Stimulated activated CD4-positive, alpha-beta T cell treated with anti-CD3 and anti-CD28 coated beads, Interleukin-1b, Interleukin-23, amount 100 ng/mL, for 48 hours (primary cell): ENCODE results near the gene SDHC.

Experiments used
- DNase-seq: peaks from one replicate; pipeline ENCODE4 v3.0.0-alpha.2; 2020

The SDHC gene, protein sequence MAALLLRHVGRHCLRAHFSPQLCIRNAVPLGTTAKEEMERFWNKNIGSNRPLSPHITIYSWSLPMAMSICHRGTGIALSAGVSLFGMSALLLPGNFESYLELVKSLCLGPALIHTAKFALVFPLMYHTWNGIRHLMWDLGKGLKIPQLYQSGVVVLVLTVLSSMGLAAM

DNA sequence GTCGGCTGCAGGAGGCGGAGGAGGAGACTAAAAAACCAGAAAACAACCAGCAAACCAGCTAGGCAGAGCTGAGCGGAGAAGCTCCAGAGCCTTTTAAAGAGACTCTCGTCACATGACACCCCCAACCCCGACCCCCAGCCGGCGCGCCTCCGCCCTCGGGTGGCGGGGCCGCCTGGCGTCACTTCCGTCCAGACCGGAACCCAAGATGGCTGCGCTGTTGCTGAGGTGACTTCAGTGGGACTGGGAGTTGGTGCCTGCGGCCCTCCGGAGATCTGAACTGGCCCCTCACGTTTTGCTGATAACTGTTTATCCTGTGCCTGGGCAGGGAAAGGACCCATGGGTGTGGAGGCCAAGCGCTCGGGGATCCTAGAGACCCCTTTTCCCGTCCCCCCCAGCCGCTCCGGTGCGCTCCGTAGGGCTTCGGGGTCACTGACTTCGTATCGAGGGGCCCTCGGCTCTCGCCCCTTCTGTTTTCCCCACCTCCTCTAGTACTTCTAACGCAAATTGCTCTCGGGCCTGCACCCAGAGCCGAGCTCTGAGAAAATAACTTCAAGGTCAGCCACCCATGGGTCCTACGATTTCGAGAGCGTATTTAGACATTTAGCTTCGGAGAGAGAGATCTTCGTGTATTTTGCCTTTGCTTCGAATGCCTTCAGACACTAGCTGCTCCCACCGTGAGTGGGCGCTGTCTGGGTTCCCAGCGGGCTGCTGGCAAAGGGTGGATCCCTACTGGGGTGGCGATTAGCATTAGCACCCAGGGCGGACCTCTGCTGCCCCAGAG lies at the start of gene SDHC:
Gene SDHC (plus strand): TSS at position 181 of the 781 bp plus-strand sequence. CDS start 25 bp downstream, at position 206.
- DNase-seq = peak; percentile 88

DNA sequence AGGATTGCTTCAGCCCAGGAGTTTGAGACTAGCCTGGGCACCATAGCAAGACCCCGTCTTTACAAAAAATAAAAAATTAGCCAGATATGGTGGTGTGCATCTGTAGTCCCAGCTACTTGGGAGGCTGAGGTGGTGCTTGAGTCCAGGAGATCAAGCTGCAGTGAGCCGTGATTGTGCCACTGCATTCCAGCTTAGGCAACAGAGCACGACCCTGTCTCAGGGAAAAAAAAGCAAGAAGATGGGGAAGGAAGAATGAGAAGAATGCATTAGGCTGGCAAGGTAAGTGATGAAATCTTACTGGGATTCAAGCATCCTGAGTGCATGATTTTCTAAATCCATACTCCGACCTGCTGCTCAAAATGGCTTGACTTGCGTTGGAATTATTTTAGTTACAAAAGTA lies 48.9 kb upstream of the SDHC start:
- DNase-seq = no peak

DNA sequence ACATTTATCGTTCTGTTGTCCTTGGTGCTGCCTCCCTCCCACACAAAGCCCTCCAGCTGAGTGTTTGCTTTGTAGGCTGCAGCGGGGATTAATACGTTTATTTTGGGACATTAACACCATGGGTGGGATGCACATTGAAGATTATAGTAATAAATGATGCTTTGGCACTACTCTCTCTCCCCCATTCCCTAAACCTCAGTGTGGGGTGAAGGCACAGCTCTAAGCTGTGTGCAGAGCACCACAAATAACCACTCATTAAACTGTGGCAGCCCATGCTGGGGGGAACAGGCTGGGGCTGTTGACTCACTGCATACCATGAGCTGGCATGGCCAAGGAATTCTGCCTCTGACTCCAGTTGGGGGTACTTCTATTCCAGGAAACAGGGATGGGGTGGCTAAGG lies 48.0 kb upstream of the SDHC start:
- DNase-seq = no peak

DNA sequence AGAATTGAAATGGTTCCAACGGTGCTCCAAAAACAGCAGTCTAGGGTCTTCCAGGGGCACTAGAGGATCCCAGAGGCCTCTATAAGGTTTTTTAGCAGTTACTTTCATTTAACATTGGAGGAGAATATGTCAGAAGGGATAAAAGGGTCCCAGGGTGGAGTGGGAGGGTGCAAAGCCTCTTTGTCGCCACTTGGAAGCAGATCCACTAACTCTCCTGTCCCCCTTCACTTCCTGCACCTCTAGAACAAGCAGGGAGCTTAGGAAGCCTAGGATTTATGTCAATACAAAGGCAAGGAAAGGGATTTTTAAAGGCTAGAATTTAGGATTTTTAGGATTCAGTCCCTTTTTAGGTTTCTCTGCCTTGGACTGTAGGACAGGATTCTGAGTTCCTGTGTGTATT lies 47.3 kb upstream of the SDHC start:
- DNase-seq = no peak

DNA sequence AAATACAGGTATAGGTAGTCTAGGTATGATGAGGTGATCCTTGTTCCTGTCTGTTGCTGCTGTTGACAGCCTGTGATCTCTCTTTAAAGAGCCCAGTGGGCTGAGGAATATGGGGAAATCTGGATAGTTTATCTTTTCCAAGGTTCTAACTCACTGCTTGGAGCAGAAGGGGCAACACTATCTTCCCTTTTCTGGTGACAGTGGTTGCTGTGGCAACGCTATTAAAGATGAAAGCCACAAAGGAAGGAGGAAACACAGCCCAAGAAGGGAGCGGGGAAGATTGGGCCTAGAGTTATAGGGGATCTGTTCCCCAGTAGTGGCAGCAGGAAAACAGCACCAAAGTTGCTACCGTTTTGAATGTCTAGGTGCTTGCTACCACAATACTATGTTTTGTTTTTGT lies 46.9 kb upstream of the SDHC start:
- DNase-seq = no peak

DNA sequence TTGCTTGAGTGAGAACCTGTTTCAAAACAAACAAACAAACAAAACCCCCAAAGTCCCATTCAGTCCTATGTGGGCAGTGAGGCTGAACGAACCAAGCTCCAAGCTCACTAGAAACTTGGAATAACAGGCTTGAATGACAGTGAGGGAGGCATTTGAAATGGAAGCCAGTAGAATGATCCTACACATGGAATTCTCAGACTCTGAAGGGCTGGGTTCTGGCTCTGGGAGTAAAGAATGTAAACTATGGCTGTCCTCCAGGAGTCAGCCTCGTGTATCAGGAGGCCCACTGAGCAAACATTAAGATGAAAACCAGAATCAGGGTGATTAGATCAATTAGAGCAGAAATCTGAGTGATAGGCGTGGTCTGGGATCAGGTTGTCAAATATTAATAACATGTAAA lies 40.8 kb upstream of the SDHC start:
- DNase-seq = no peak

DNA sequence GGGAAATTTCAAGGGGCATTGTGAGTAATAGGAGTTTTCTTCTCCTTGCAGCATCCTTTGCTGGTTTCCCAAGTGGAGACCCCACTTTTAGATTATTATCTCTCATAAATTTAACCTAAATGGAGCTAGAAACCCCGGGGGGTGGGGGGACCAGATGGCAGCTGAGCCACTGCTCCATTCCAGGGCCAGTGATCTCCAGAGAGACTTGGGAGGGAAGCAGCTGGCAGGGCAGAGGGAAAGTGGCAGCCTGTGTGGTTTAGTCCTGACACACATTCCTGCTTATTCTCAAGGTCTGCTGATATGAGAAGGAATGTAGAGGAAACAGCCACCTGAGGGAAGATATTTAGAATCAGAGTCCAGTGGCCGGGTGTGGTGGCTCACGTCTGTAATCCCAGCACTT lies 39.3 kb upstream of the SDHC start:
- DNase-seq = no peak

DNA sequence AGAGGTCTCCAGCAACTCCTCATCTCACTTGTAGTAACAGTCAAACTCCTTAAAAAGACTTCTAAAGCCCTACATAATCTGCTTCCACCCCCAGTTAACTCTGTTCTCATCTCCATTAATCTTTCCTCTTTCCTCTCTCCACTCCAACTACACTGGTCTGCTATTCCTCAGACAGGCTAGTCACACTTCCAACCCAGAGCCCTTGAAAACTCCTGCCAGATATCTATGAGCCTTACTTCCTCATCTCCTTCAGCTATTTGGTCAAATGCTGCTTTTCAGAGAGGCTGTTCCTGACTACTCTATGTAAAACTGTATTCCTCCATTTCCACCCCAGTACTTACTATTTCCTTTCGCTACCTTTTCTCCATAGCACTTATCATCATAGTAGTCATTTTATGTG lies 31.2 kb upstream of the SDHC start:
- no peak for DNase-seq

DNA sequence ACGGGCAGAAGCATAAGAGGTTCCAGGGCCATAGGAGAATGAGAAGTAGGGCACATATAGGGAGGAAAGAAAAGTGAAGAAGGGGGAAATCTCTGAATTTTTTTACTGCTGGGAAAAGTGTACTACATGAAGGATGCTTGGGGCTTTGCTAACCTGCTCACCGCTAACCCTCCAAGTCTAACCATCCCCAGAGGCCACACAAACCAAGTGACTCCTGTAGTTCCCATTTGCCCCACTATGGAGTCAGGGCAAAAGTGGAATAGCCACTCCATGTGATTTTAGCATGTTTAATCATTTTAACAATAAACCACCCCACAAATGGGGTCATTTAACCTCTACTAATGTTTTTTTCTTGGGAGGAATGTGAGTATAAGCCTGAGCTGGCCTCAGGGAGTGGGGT lies 29.1 kb upstream of the SDHC start:
- DNase-seq = no peak

DNA sequence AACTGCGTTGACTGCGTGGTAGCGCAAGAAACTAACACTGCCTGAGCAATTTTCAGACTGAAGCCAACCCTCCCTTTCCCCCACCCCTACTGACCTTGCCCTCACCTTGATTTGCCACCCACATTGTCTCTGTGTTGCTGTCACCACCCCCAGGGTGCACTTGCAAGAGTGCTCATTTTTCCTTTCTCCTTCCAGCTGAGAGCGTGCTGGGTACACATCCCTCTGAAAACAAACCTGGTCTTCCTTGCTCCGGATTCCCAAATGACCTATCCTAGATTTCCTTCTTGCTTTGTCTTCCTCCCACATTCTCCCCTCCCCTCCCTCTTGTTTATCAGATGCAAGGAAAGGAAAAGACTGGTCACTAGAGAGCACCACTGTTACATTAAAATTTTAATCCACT lies 28.7 kb upstream of the SDHC start:
- no peak for DNase-seq

DNA sequence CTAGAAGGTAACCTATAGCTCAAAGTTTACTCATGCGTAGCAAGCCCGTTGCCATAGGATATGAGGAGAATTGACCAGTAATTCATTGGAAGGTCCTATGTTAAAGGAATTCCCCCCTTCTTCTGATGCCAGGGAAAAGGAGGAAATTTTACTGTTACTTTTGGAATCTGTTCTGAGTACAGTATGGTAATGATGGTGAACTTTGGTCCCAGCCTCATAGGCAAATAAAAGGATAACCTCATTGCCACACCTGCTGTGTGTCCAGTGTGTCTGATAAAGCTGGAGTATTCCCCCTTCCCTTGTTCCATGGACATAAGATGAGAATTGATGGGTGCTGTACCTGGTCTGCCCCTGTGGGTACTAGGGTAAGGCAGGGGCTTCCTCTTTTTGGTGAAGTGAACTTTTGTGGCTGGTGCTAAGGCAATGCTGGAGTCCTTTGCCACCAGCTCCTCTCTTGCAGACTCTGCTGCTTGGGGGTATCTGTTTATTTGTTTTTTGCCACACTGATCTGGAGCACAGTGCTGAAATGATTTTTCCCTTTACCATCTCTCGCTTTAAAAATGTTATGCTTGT lies 26.6 kb upstream of the SDHC start:
- no peak for DNase-seq

DNA sequence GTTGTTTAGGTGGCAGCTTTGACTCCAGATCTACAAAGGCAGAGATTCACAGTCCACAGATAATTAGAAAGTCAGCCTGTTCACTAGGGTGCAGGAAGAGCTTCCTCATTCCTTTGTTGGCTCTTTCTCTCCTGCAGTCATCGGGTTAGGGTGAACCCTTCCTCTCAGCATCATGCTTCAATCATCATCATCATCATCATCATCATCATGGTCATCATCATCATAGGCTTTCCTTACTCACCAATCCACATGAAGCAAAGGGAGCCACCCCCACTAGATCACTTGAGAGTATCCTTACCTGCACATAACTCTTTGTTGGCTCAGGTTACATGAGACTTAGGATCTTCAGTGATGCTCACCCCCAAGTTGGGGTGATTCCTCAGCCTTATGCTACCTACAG lies 23.4 kb upstream of the SDHC start:
- no peak for DNase-seq

DNA sequence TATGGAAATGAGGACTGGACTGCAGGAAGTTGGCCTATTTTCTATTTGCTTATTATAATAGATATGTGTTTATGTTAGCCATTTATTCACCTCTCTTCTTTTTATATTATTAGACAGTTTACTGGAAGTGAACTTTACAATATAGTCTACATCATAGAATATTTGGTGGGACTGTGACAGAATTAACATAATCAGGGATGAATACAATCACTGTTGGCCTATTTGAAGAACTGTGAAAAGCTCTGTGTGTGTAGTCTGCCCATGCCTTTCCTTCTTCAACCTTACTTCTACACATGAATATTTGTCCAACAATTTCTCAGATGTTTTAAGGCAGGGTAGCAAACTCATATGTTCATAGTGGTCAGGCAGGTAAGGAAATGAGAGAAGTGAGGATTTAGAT lies 16.8 kb upstream of the SDHC start:
- DNase-seq = no peak

DNA sequence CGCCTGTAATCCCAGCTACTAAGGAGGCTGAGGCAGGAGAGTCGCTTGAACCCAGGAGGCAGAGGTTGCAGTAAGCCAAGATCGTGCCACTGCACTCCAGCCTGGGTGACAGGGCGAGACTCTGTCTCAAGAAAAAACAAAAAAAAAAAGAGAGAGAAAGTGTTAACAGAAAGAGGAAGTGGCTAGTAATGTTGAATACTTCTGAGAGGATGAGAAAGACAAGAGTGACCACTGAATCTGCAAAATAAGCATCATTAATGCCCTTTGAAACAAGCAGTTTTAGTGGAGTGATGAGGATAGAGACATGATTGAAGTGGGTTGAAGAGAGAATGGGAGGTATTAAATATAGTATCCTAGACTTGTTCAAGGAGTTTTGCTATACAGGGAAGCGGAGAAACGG lies 16.1 kb upstream of the SDHC start:
- DNase-seq = no peak

DNA sequence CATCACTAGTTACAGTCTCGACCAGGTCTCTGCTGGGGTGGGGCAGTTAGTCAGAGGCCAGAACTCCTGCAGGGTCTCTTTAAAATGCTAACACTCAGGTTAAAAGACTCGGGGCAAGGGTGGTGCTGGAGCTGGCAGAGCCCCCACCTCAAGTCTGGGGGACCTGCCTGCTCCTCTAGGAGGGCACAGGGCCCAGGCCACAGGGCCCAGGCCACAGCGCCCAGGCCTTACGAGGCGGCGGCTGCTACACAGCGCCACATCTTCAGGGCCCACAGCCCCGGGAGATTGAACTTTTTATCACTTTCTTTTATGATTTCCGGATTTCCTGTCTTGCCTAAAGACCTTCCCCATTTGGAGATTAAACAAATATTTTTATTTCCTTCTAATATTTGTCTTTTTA lies 14.8 kb upstream of the SDHC start:
- DNase-seq = no peak

DNA sequence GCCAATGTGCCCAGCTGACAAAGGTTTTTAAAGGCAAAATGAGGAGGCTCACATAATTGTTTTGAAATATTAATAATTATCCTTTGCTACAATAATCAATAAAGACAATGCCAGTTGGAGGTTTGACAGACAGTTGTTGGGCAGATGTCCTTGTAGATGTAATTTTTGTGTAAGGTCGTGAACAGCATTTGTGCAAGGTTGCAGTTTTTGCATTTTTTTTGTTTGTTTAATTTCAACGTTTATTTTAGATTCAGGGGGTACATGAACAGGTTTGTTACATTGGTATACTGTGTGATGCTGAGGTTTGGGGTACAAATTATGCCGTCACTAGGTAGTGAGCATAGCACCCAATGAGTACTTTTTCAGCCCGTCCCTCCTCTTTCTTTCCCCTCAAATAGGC lies 13.7 kb upstream of the SDHC start:
- no peak for DNase-seq

DNA sequence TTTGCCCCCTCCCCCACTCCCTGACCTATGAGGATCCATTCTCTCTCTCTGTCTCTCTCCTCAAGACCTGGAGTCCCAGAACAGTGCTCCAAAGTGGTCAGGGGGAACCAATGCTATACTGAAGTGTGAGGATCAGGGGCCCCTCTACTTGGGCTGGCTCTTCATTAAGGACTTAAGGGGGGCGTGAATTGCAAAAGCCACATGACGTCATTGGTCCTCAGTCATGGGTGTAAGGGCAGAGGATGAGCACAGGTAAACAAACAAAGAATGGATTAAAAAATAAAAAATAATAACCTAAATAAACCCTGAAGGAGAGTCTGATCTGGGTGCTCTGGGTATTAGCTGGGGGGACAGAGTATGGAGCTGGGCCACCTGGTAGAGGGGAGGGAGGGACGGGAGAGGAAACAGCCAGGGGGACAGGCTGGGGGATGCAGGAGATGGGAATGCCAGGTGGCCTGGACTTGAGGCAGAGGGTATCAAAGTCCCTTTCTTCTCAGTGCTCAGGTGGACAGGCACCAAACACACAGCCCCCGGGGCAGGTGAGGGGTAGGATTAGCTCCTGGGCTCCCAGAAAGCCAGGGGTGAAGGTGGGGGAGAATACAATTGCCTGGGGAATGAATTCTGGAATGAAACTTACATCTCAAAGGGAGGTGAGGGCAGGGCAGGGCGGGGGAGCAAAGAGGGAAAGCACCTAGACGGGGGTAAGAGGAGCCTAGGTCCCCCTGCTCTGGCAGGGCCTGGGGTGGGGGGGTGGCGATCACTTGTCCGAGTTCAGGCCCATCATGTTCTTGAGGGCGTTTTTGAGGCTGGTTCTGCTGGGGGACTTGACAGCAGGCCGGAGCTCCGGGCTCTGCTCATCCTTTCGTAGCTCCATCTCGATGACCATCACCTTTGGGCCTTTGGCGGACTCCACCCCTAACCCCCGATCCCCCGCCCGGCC lies 9.0 kb upstream of the SDHC start:
- no peak for DNase-seq

DNA sequence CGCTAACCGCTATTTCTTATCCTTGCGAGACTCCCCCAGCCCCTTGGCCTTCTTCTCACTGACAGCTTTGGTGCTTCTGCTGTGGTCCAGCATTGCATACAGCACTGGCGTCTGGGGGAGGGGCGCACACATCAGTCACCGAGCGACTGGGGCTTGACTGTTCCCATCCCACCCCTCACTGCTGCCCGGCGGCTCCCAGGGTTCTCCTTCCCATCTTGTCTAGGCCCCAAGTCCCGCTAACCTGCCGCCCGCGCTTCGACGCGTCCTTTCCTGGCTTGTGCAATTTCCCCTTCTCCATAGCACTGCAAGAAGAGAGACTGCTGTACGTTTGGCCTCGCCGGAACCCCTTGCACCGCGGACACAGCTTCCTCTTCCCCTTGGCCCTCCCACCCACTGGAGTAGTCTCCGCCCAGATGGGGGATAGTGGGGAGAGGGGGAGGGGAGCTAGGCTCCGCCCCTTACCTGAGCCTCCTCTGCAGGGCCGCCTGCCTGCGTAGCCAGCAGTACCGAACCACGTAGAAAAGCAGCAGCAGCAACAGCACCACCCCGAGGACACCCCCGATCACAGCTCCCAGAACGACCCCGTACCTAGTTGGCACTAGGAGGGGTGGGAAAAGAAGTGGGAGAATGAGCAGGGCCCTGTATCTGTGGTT lies 8.2 kb upstream of the SDHC start:
- DNase-seq = peak; percentile 88

DNA sequence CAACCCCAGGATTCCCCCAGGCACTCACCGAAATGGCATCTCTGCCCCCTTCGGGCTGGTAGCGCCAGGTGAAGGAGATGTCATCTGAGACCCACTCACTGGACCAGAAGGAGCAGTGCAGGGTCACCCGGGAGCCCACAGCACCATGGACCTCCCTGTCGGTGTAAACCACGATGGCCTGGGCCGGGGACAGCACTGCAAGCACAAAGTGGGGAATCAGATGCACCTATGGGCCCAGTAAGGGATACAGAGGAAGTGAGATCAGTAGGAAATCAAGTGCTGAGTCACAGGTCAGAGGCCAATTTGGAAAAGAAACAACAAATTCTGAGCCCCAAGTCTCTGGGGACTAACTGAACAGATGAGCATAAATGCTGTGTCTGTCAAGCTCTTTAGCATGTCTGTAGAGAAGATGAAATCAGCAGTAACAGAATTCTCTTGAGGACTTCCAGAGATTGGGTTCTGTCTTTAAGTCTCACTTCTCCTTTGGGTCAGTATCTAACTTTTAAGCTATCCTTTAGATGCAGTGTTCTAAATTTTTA lies 6.9 kb upstream of the SDHC start:
- DNase-seq = no peak

DNA sequence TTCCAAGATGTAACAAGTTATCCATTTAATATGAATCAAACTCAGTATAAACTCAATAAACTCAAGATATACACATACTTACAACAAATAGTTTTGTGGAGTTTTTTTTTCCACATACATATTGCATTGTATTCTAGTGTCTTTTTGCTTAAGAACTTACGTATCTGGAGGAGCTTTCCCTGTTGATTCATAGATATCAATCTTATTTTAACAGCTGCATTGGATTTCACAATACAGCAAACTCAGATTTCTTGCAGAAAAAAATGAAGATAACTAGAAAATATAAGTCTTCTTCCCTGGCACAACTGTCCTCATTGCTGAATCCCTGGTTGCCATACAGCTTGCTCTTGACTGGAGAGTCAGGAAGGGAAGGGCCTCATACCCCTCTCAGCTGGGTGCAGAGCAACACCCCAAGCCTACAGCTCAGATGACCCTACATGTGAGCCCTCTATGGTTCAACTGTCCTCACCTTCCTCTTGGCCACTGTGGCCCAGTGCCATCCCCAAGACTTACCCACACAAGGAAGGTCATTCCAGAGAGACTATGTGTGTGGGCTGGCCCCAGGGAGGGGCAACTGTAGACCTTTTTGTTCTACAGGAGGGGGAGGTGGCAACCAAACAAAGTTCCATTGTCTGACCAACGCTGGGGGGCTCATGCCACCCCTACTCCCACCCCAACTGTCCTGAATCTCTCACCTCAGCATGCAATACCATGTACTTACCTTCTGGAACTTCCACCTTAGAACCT lies 6.1 kb upstream of the SDHC start:
- DNase-seq = no peak

DNA sequence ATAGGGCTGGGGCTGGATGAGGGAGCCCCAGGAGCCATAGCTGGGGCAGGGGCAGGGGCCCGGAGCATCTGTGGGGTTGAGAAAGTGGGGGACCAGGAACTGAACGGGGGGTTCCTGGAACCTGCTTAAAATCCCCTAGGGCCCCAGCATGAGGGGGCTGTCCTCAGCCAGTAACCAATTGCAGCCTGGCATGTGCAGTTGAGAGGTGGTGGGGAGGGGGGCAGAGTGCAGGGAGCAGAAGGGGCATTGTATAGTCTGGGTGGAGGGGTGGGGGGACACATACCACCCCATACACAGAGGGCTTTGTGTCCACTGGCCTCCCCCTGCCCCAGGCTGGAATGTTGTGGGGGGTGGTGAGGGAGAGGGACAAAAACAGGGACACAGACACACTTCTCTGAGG lies 4.3 kb upstream of the SDHC start, which contains the start of gene MPZ:
Gene MPZ (minus strand): TSS at position 101 of the 400 bp plus-strand sequence. CDS start 63 bp downstream, at position 38.
- no peak for DNase-seq
